ENCODE results near the gene RSBN1.

Gene RSBN1

DNA sequence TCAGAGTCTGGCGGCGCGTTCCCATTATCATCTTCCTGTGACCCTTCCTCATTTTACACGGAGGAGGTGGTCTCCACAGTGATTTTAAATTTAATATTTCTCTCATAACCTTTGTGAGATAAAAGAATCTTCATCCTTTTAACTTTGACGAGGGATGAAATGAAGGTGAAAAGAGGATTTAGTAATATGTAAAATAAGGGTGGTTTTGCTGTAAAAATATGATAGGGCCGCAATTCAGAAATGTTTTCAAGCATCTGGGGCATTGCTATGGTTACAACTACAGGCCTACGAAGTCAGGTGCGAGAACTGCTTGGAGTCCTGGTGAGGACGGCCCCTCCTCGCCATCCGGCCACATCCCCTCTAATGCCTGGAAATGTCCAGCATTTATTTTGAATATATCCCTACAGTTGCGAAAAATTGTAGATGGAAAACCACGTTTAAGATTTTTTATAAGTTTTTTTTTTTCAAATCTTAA is 422 bp upstream of the RSBN1 start:
- H3K27ac ChIP-seq: peak overlapping the region; percentile 72
- no peak for TF ChIP-seq ZFX (IDR thresholded peaks at IDR 0.05; ENCODE audit: borderline replicate concordance)
- TF ChIP-seq, protein P1, sequence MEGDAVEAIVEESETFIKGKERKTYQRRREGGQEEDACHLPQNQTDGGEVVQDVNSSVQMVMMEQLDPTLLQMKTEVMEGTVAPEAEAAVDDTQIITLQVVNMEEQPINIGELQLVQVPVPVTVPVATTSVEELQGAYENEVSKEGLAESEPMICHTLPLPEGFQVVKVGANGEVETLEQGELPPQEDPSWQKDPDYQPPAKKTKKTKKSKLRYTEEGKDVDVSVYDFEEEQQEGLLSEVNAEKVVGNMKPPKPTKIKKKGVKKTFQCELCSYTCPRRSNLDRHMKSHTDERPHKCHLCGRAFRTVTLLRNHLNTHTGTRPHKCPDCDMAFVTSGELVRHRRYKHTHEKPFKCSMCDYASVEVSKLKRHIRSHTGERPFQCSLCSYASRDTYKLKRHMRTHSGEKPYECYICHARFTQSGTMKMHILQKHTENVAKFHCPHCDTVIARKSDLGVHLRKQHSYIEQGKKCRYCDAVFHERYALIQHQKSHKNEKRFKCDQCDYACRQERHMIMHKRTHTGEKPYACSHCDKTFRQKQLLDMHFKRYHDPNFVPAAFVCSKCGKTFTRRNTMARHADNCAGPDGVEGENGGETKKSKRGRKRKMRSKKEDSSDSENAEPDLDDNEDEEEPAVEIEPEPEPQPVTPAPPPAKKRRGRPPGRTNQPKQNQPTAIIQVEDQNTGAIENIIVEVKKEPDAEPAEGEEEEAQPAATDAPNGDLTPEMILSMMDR (IDR thresholded peaks at IDR 0.05): no peak

DNA sequence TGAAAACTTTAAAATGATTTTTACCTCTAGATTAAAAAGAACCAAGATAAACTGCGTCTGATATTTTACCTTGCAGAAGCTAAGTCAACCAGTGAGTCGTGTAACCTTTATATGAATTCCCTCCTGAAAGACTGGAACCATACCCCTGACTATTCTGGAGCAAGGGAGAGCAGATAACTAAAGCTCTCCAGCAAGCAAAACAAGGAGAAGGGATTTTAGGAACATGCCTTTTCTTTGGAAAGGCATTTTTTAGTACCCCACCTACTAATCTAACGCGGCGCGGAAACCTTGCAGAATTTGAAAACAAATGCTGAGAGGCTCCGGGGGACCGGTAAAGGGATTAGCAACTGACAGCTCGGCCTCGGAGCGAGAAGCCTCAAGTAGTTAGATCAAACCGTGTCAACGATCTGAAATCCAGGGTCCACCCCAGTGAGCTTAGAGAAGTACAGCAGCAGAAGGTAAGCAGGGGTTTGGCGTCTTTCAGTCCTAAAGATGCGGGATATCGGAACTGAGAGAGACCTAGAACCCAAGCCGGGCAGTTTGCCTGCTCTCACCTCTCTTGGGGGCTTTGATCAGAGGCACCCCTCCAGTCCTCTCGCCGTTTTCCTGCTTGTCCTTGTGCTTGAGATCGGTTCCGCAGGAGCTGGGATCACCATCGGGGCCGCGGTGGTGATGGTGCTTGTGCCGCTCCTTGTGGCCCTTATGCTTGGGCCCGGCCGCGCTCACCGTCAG is 954 bp downstream of the RSBN1 start:
- peak overlapping the region; percentile 72 for H3K27ac ChIP-seq
- no peak for TF ChIP-seq ZFX (IDR thresholded peaks at IDR 0.05; ENCODE audit: borderline replicate concordance)
- TF ChIP-seq, protein P1 (IDR thresholded peaks at IDR 0.05): no peak

DNA sequence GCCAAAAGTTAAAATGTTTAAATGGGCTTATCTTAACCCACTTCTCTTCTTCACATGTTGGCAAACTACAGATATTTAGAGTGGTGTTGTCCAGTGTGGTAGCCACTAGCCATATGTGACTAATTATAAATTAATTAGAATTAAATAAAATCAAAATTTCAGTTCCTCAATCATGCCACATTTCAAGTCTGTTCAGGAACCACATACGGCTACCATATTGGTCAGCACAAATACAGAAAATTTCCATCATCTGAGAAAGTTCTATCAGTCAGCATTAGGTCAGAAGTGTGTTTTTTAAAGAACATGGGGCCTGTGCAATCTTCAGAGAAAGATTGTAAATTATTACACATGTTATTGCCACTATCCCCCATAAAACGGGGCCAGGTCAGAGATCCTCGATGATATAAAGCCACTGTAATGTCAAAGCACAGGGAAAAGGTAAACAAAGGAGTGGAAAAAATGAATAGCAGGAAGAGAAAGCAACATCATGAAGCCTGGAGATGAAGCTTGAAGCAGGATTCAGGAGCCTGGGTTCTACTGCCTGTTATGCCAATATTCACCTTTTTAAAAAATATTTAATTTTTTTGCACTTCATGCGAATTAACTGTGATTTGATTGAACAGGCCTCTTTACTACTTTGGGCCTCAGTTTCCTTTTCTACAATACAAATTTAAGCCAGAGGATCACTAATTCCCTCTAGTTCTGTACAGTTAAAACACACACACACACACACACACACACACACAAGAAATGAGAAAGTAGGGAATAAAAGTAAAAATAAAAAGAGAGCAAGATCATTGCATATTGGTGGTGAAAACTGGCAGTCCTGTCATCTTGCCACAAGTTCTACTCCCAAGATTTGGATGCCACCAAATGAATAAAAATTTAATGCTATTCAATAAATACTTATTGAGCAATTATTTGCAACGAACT is 2.3 kb downstream of the RSBN1 start:
- no peak for TF ChIP-seq ZFX (IDR thresholded peaks at IDR 0.05; ENCODE audit: borderline replicate concordance)
- TF ChIP-seq, protein P1 (IDR thresholded peaks at IDR 0.05): no peak
- no peak overlapping the region for H3K27ac ChIP-seq

DNA sequence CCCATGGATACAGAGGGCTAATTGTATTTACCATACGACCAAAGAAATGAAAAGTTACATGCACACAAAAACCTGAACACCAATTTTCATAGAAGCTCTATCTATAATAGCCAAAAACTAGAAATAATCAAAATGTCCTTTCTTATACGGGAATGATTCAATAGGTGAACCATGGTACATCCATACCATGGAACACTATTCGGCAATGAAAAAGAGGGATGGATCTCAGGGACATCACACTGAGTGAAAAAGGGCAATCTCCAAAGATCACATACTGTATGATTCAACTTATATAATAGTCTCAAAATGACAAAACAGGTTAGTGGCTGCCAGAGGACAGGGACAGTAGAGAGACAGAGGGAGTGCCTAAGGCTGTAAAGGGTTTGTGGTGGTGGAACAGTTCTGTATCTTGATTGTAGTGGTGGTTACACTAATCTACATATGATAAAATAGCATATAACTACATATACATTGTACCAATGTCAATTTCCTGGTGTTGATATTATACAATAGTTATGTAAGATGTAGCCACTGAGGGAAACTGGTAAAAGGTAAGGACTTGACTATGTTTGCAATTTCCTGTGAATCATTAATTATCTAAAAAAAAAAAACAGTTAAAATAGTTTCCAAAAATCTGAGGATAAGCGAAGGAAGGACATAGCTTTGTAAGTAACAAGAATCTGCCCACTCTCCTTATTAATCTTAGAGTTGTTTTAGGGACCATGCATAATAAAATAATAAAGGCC is 3.7 kb downstream of the RSBN1 start:
- TF ChIP-seq ZFX (IDR thresholded peaks at IDR 0.05; ENCODE audit: borderline replicate concordance): no peak
- TF ChIP-seq, protein P1 (IDR thresholded peaks at IDR 0.05): no peak
- no peak overlapping the region for H3K27ac ChIP-seq

DNA sequence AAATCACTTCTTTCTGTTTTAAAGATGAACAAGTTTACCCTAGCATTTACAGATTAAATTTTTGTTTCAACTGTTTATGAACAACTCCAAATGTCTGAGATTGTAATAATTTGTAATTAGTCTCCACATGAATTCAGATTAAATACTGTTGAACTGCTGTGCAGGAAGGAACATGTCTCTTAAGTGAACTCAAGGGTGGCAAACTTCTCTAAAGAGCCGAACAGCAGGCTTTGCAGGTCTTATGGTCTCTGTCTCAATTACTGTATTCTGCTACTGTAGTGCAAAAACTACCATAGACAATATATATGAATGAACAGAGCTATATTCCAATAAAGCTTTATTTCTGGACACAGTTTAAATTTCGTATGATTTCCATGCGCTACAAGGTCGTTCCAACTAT is 6.6 kb downstream of the RSBN1 start:
- TF ChIP-seq, protein P1 (IDR thresholded peaks at IDR 0.05): no peak
- no peak for TF ChIP-seq ZFX (IDR thresholded peaks at IDR 0.05; ENCODE audit: borderline replicate concordance)
- H3K27ac ChIP-seq: no peak overlapping the region

DNA sequence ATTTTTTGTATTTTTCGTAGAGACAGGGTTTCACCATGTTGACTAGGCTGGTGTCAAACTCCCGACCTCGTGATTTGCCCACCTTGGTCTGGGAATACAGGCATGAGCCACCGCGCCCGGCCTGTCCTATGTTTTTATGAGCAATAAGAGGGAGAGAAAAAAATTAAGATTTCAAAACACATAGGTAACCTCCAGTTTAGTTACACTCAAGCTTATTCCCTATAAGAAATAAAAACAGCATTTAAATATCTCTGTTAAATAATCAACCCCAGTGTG is 7.1 kb downstream of the RSBN1 start:
- no peak for TF ChIP-seq ZFX (IDR thresholded peaks at IDR 0.05; ENCODE audit: borderline replicate concordance)
- TF ChIP-seq, protein P1 (IDR thresholded peaks at IDR 0.05): no peak
- no peak overlapping the region for H3K27ac ChIP-seq
